ENCODE data around the gene ZNF165.

GRCh38 chr6:28118217-28118616 lies 37.8 kb downstream of the ZNF165 start:
- TF ChIP-seq EP300 (IDR thresholded peaks at IDR 0.05; ENCODE audit: low read depth in 2 of 2, low read length in 2 of 2) (no peak), EP300 (CRISPR knock-in tag; IDR thresholded peaks at IDR 0.05; ENCODE audit: borderline replicate concordance) (no peak), SOX5 (CRISPR knock-in tag; IDR thresholded peaks at IDR 0.05; ENCODE audit: borderline replicate concordance) (no peak)

All from HepG2 (cell line).